Cardiac fibroblast (primary cell): ENCODE data around the gene CLDN2.

Experiments
- DNase-seq, 2 donors: peaks; one replicate each; pipeline versions ENCODE4 v3.0.0 to v3.0.0-alpha.2; 2010; ENCODE audit warnings: low read depth in 2 of 2
- H3K4me3 ChIP-seq, 2 donors: replicated peaks in 1 of 2; 1 replicate in 1 of 2; 2 replicates in 1 of 2; pipeline ENCODE4 v1.5.1; 2011; ENCODE audit warnings: low read depth in 2 of 2, low read length in 2 of 2, mild to moderate bottlenecking in 2 of 2, moderate library complexity in 1 of 2
- CTCF ChIP-seq: IDR thresholded peaks from one replicate; pipeline ENCODE4 v1.5.1; 2011; ENCODE audit warnings: low read depth, mild to moderate bottlenecking, low read length, inconsistent platforms

Gene CLDN2

GRCh38 chrX:106917830-106918500 lies 2.2 kb upstream of the CLDN2 start:
- TF ChIP-seq CTCF = no peak
- no peak overlapping the region for H3K4me3 ChIP-seq
- peak; percentile 76 to 79 for DNase-seq

GRCh38 chrX:106921637-106922036 lies 1.4 kb downstream of the CLDN2 start:
- no peak for TF ChIP-seq CTCF
- peak in 1 of 2 donors; percentile 35 for DNase-seq

GRCh38 chrX:106927023-106927422 lies 6.8 kb downstream of the CLDN2 start:
- TF ChIP-seq CTCF = no peak
- no peak for DNase-seq
- H3K4me3 ChIP-seq = no peak overlapping the region

More at GRCh38 chrX:106921637-106922036, 1.4 kb downstream of the CLDN2 start:
- no peak overlapping the region for H3K4me3 ChIP-seq

DNA sequence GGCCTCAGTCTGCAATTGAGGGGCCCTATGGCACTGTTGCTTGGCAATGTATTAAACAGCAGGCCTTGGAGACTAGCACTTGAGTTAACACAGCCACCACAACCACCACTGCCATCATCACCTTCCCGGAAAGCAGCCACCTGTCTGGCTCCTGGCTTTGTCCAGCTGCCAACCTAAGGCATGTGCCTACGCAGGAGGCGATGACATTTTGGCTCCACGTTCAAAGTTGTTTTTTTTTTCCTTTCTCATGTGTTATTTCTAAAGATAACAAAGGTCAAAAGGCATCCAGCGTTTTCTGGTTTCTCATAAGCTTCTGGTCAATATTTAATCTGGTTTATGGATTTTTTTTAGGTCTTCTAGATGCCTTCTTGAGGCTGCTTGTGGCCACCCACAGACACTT lies 7.5 kb downstream of the CLDN2 start:
- peak in 1 of 2 donors; percentile 41 for DNase-seq
- no peak overlapping the region for H3K4me3 ChIP-seq

DNA sequence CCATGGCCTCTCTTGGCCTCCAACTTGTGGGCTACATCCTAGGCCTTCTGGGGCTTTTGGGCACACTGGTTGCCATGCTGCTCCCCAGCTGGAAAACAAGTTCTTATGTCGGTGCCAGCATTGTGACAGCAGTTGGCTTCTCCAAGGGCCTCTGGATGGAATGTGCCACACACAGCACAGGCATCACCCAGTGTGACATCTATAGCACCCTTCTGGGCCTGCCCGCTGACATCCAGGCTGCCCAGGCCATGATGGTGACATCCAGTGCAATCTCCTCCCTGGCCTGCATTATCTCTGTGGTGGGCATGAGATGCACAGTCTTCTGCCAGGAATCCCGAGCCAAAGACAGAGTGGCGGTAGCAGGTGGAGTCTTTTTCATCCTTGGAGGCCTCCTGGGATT lies 8.0 kb downstream of the CLDN2 start:
- TF ChIP-seq CTCF = no peak
- no peak for DNase-seq
- no peak overlapping the region for H3K4me3 ChIP-seq

More for the DNA sequence above, 7.5 kb downstream of the CLDN2 start:
- TF ChIP-seq CTCF = no peak

DNA sequence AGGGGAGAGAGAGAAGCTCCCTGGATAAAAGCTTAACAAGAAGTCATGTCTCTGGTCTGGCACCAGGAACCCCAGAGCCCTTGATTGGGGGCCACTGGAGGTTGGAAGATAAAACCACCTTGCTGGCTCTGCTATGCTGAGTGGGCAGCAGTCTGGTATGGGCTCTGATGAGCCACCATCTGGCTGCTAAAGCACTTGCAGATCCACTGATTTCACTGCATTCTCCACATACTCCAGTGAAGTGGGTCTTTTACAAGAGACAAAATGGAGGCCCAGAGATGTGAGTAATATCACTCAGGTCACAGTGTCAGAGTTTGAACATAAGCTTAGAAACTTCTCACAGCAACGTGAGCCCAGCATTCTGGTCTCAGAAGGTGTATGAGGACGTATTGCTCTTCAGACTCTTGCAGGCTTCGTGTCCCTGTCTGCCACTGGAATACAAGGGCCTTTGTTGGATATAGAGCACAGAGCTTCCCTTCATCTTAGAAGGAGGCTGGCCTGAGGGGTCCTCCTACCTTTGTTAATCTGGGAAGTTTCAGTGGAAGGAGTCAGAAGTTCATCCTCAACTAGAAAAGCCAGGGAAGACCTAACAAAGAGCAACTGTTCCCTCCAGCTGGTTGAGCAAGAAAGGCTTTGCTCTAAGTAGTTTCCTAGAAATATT lies 11.8 kb downstream of the CLDN2 start:
- peak in 1 of 2 donors; percentile 13 for DNase-seq
- H3K4me3 ChIP-seq = no peak overlapping the region
- TF ChIP-seq CTCF = no peak
